ENCODE results near the gene MUC13. TPM values are rescaled to one million over a fixed set of nuclear protein-coding genes. Genes with fewer than 3 reads are reported as not detected.

Gene MUC13
- total RNA-seq, 1 experiment from 2014 or later: 0.13 TPM

- intact Hi-C loops (cut with micrococcal nuclease; ENCODE audit: unreplicated experiment) (no loop called here), in situ Hi-C loops (cut with HindIII; ENCODE audit: low pct_unique_long_range_greater_than_20kb, low sequenced_read_pairs) (no loop called here)
- DNase-seq (ENCODE audit: low read depth, low spot score) (no peak), ATAC-seq (no peak)
- BruUV-seq (replicated peaks): TSS peak; percentile 29
- H3K4me3 ChIP-seq (ENCODE audit: low read depth in 2 of 2, low read length in 2 of 2): no peak overlapping the region
- ChIA-PET CTCF (no interaction called here), POLR2A (no interaction called here)
- peaks cover 3% of the 10 kb centered on the region; the same call in 1 of the 2 replicates for H3K4me1 ChIP-seq (ENCODE audit: control insufficient read depth, insufficient read depth, low read length)
- H3K36me3 ChIP-seq (ENCODE audit: control insufficient read depth, insufficient read depth, low read length): peaks cover 3% of the 10 kb centered on the region; the same call in 1 of the 2 replicates
- no peaks in the 10 kb centered on the region for H3K27me3 ChIP-seq (ENCODE audit: control insufficient read depth, insufficient read depth, low read length)
- no peak for TF ChIP-seq REST (IDR thresholded peaks at IDR 0.05; ENCODE audit: insufficient read depth in 1 of 2, low read depth in 2 of 2, low read length in 1 of 2)
- no peak for TF ChIP-seq TCF7L2 (IDR thresholded peaks at IDR 0.05; ENCODE audit: low read depth, low read length)
- no peak for TF ChIP-seq CTCF (IDR thresholded peaks at IDR 0.05)
- no peak for TF ChIP-seq SIN3A (IDR thresholded peaks at IDR 0.05; ENCODE audit: borderline replicate concordance, insufficient read depth, low read depth, low read length)
- no peak for TF ChIP-seq POLR2AphosphoS5 (IDR thresholded peaks at IDR 0.05; ENCODE audit: low read depth, low read length)
- H3K9me3 ChIP-seq (ENCODE audit: control insufficient read depth, insufficient read depth, low read depth, low read length): no peaks in the 10 kb centered on the region
- no peak overlapping the region for H3K27ac ChIP-seq (ENCODE audit: low read length)
Measured at GRCh38 chr3:124969963-124970722, 35.6 kb upstream of the MUC13 start.

- H3K4me1 ChIP-seq (ENCODE audit: control insufficient read depth, insufficient read depth, low read length): peaks cover 6% of the 10 kb centered on the region
- in situ Hi-C loops (cut with HindIII; ENCODE audit: low pct_unique_long_range_greater_than_20kb, low sequenced_read_pairs): no loop called here
- ChIA-PET CTCF (no interaction called here), POLR2A (no interaction called here)
- H3K27ac ChIP-seq (ENCODE audit: low read length): no peak overlapping the region
- TF ChIP-seq CTCF (IDR thresholded peaks at IDR 0.05): no peak
- TF ChIP-seq REST (IDR thresholded peaks at IDR 0.05; ENCODE audit: insufficient read depth in 1 of 2, low read depth in 2 of 2, low read length in 1 of 2): no peak
- no peak for TF ChIP-seq POLR2AphosphoS5 (IDR thresholded peaks at IDR 0.05; ENCODE audit: low read depth, low read length)
- no peak for TF ChIP-seq TCF7L2 (IDR thresholded peaks at IDR 0.05; ENCODE audit: low read depth, low read length)
- TF ChIP-seq SIN3A (IDR thresholded peaks at IDR 0.05; ENCODE audit: borderline replicate concordance, insufficient read depth, low read depth, low read length): no peak
- ATAC-seq (no peak), DNase-seq (ENCODE audit: low read depth, low spot score) (no peak)
- no TSS peak for BruUV-seq (replicated peaks)
- peaks cover 3% of the 10 kb centered on the region; the same call in 1 of the 2 replicates for H3K36me3 ChIP-seq (ENCODE audit: control insufficient read depth, insufficient read depth, low read length)
- H3K9me3 ChIP-seq (ENCODE audit: control insufficient read depth, insufficient read depth, low read depth, low read length): no peaks in the 10 kb centered on the region
- no peak overlapping the region for H3K4me3 ChIP-seq (ENCODE audit: low read depth in 2 of 2, low read length in 2 of 2)
- no peaks in the 10 kb centered on the region for H3K27me3 ChIP-seq (ENCODE audit: control insufficient read depth, insufficient read depth, low read length)
- intact Hi-C loops (cut with micrococcal nuclease; ENCODE audit: unreplicated experiment): no loop called here
Measured at GRCh38 chr3:124969190-124969589, 34.6 kb upstream of the MUC13 start.

Data from Panc1 (cell line).